ENCODE data around the gene PPP2R5E.

Gene PPP2R5E

DNA sequence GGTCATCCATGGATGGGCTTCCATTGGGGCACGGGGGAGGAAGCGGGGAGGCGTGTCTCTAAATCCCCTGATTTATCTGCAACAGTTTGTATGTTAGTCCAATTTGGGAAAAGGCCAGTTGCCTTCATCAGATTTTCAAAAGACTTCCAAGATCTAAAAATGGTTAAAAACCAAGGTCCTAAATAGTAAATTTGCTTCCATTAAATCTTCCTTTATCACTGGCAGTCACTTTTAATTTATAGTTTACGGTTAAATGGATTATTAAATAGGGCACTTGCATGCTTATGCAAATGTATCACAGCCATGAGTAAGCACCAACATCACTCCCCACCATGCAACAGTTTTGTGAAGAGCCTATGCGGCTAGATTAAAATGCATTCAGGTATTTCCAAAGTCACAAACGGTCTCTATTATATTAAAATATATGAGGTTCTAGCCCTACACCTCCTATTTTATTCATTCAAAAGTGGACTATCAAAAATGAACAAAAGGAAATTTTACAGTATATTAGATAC lies 116.3 kb downstream of the PPP2R5E start:
- Mint-ChIP-seq H3K36me3 (ENCODE audit: low read depth) (peaks cover 6% of the 10 kb centered on the region), H3K4me3 (no peak overlapping the region), H3K4me1 (ENCODE audit: low read depth) (peaks cover 20% of the 10 kb centered on the region), H3K27me3 (no peaks in the 10 kb centered on the region), H3K27ac (no peak overlapping the region), H3K9me3 (no peaks in the 10 kb centered on the region)
- intact Hi-C loops (cut with micrococcal nuclease), result no loop called here

DNA sequence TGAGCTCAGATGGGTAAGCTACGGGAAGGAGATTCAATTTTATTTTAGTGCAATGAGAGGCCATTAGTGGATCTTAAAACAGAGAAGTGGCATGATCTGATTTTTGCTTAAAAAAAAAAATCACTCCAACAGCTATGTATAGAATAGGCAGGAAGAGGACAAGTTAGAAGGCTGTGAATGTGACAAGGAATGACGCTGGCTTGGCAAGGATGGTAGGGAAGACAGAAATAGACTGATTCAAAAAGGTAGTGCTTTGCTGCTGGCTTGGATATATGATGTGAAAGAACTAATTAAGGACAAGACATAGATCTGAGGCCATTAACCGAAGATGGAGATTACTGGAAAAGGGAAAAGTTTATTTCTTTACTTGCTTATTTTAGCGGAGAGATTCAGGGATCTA lies 119.3 kb downstream of the PPP2R5E start:
- Mint-ChIP-seq H3K27me3 (no peaks in the 10 kb centered on the region), H3K4me1 (ENCODE audit: low read depth) (peaks cover 20% of the 10 kb centered on the region), H3K27ac (no peak overlapping the region), H3K4me3 (no peak overlapping the region), H3K36me3 (ENCODE audit: low read depth) (peaks cover 28% of the 10 kb centered on the region), H3K9me3 (no peaks in the 10 kb centered on the region)
- intact Hi-C loops (cut with micrococcal nuclease), result no loop called here

DNA sequence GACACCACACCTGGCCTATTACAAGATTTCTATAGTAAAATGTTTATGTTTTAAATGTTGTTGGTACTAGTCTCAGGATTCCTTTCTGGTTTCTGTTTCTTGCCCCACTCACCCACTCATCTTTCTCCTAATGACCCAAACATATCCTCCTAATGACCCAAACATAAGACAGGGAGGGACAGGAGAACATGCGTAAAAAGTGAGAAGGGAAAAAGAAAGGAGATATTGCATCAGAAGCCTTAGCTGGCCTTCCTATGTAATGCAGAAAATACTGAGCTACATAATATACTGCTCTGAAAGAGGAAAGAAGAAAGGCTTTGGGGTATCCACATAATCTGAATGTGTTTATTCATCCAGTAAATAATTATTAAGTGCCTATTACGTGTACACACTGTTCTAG lies 119.8 kb downstream of the PPP2R5E start:
- no peaks in the 10 kb centered on the region for H3K27me3 Mint-ChIP-seq
- H3K4me1 Mint-ChIP-seq (ENCODE audit: low read depth), result peaks cover 20% of the 10 kb centered on the region
- no peak overlapping the region for H3K27ac Mint-ChIP-seq
- intact Hi-C loops (cut with micrococcal nuclease), result no loop called here
- H3K4me3 Mint-ChIP-seq, result no peak overlapping the region
- H3K9me3 Mint-ChIP-seq, result no peaks in the 10 kb centered on the region
- H3K36me3 Mint-ChIP-seq (ENCODE audit: low read depth), result peaks cover 29% of the 10 kb centered on the region

GRCh38 chr14:63421919-63422318 lies 121.3 kb downstream of the PPP2R5E start:
- Mint-ChIP-seq H3K4me1 (ENCODE audit: low read depth) (peaks cover 14% of the 10 kb centered on the region), H3K4me3 (no peak overlapping the region), H3K36me3 (ENCODE audit: low read depth) (peaks cover 29% of the 10 kb centered on the region), H3K27ac (no peak overlapping the region), H3K9me3 (no peaks in the 10 kb centered on the region), H3K27me3 (no peaks in the 10 kb centered on the region)
- intact Hi-C loops (cut with micrococcal nuclease), result no loop called here

- no peak overlapping the region for H3K4me3 Mint-ChIP-seq
- no peaks in the 10 kb centered on the region for H3K27me3 Mint-ChIP-seq
- H3K9me3 Mint-ChIP-seq, result no peaks in the 10 kb centered on the region
- intact Hi-C loops (cut with micrococcal nuclease), result no loop called here
- no peak overlapping the region for H3K27ac Mint-ChIP-seq
- peaks cover 14% of the 10 kb centered on the region for H3K4me1 Mint-ChIP-seq (ENCODE audit: low read depth)
- H3K36me3 Mint-ChIP-seq (ENCODE audit: low read depth), result peaks cover 29% of the 10 kb centered on the region
These were observed 122.0 kb downstream of the PPP2R5E start for GRCh38 chr14:63421226-63421625.

DNA sequence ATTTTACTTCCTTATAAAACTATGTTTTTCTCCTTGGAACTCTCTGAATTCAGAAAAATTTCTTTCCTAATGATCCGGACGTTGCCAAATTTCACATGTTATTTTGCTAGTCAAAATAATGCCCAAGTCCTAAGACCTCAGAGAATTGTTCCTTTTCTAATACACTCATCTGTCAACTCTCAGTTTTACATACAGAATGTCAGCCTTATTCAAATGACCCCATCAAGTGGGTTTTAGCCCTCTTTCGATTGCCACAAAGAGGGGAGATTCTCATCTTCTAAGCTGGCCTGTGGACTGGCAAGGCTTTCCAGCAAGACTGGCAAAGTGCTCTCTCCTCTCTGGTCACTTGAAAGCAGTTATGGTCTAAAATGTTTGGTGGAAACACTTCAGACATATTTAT lies 125.2 kb downstream of the PPP2R5E start:
- Mint-ChIP-seq H3K9me3 (no peaks in the 10 kb centered on the region), H3K27ac (no peak overlapping the region), H3K36me3 (ENCODE audit: low read depth) (peaks cover 42% of the 10 kb centered on the region), H3K4me1 (ENCODE audit: low read depth) (peaks cover 2% of the 10 kb centered on the region), H3K27me3 (no peaks in the 10 kb centered on the region), H3K4me3 (no peak overlapping the region)
- intact Hi-C loops (cut with micrococcal nuclease), result no loop called here

GRCh38 chr14:63413009-63413408 lies 130.2 kb downstream of the PPP2R5E start:
- Mint-ChIP-seq H3K27me3 (no peaks in the 10 kb centered on the region), H3K27ac (no peak overlapping the region), H3K4me1 (ENCODE audit: low read depth) (no peaks in the 10 kb centered on the region), H3K9me3 (no peaks in the 10 kb centered on the region), H3K4me3 (no peak overlapping the region), H3K36me3 (ENCODE audit: low read depth) (peaks cover 41% of the 10 kb centered on the region)
- intact Hi-C loops (cut with micrococcal nuclease), result no loop called here

- intact Hi-C loops (cut with micrococcal nuclease), result no loop called here
- no peaks in the 10 kb centered on the region for H3K27me3 Mint-ChIP-seq
- H3K27ac Mint-ChIP-seq, result no peak overlapping the region
- H3K4me1 Mint-ChIP-seq (ENCODE audit: low read depth), result no peaks in the 10 kb centered on the region
- no peaks in the 10 kb centered on the region for H3K9me3 Mint-ChIP-seq
- peaks cover 49% of the 10 kb centered on the region for H3K36me3 Mint-ChIP-seq (ENCODE audit: low read depth)
- no peak overlapping the region for H3K4me3 Mint-ChIP-seq
These were observed 136.8 kb downstream of the PPP2R5E start for GRCh38 chr14:63406333-63406732.

- no peaks in the 10 kb centered on the region for H3K9me3 Mint-ChIP-seq
- H3K27me3 Mint-ChIP-seq, result no peaks in the 10 kb centered on the region
- no peak overlapping the region for H3K4me3 Mint-ChIP-seq
- peaks cover 50% of the 10 kb centered on the region for H3K36me3 Mint-ChIP-seq (ENCODE audit: low read depth)
- no peak overlapping the region for H3K27ac Mint-ChIP-seq
- H3K4me1 Mint-ChIP-seq (ENCODE audit: low read depth), result no peaks in the 10 kb centered on the region
- intact Hi-C loops (cut with micrococcal nuclease), result no loop called here
These were observed 137.5 kb downstream of the PPP2R5E start for GRCh38 chr14:63405715-63406114.

GRCh38 chr14:63404906-63405305 lies 138.3 kb downstream of the PPP2R5E start:
- intact Hi-C loops (cut with micrococcal nuclease), result no loop called here
- H3K36me3 Mint-ChIP-seq (ENCODE audit: low read depth), result peaks cover 48% of the 10 kb centered on the region
- no peak overlapping the region for H3K4me3 Mint-ChIP-seq
- H3K4me1 Mint-ChIP-seq (ENCODE audit: low read depth), result no peaks in the 10 kb centered on the region
- no peak overlapping the region for H3K27ac Mint-ChIP-seq
- no peaks in the 10 kb centered on the region for H3K9me3 Mint-ChIP-seq
- H3K27me3 Mint-ChIP-seq, result no peaks in the 10 kb centered on the region

- Mint-ChIP-seq H3K4me1 (ENCODE audit: low read depth) (peaks cover 11% of the 10 kb centered on the region), H3K27me3 (no peaks in the 10 kb centered on the region), H3K27ac (no peak overlapping the region), H3K9me3 (peaks cover 8% of the 10 kb centered on the region), H3K4me3 (no peak overlapping the region), H3K36me3 (ENCODE audit: low read depth) (peaks cover 50% of the 10 kb centered on the region)
- intact Hi-C loops (cut with micrococcal nuclease), result no loop called here
These were observed 141.5 kb downstream of the PPP2R5E start for GRCh38 chr14:63401646-63402045.

GRCh38 chr14:63398952-63399351 lies 144.2 kb downstream of the PPP2R5E start:
- Mint-ChIP-seq H3K27me3 (no peaks in the 10 kb centered on the region), H3K36me3 (ENCODE audit: low read depth) (peaks cover 63% of the 10 kb centered on the region), H3K27ac (no peak overlapping the region), H3K4me1 (ENCODE audit: low read depth) (peaks cover 16% of the 10 kb centered on the region), H3K4me3 (no peak overlapping the region), H3K9me3 (peaks cover 8% of the 10 kb centered on the region)
- intact Hi-C loops (cut with micrococcal nuclease), result no loop called here

- Mint-ChIP-seq H3K4me3 (no peak overlapping the region), H3K9me3 (peaks cover 8% of the 10 kb centered on the region), H3K27ac (no peak overlapping the region), H3K27me3 (no peaks in the 10 kb centered on the region), H3K36me3 (ENCODE audit: low read depth) (peaks cover 71% of the 10 kb centered on the region), H3K4me1 (ENCODE audit: low read depth) (peaks cover 16% of the 10 kb centered on the region)
- intact Hi-C loops (cut with micrococcal nuclease), result no loop called here
These were observed 148.3 kb downstream of the PPP2R5E start for GRCh38 chr14:63394841-63395240.

- H3K27me3 Mint-ChIP-seq, result no peaks in the 10 kb centered on the region
- H3K9me3 Mint-ChIP-seq, result peaks cover 8% of the 10 kb centered on the region
- intact Hi-C loops (cut with micrococcal nuclease), result no loop called here
- peaks cover 16% of the 10 kb centered on the region for H3K4me1 Mint-ChIP-seq (ENCODE audit: low read depth)
- H3K27ac Mint-ChIP-seq, result no peak overlapping the region
- H3K36me3 Mint-ChIP-seq (ENCODE audit: low read depth), result peaks cover 71% of the 10 kb centered on the region
- no peak overlapping the region for H3K4me3 Mint-ChIP-seq
These were observed 148.7 kb downstream of the PPP2R5E start for GRCh38 chr14:63394432-63394831.

DNA sequence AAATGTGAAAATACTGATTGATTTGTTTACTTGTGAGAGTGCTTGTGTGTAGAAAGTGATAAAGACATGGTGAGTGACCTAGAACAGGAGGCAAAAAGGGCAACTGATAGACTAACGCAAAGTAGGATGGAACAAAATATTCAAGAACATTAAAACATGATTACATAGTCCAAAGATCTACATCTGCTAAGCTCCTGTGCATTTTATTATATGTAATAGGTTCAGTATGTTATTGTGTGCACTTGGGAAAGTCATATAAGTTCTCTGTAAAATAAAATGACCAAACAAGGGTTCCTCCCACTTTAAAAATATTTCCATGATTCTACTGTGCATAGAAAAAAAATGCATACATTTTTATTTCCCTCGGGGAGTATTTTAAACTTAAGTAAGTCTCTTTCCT lies 150.2 kb downstream of the PPP2R5E start:
- no peak overlapping the region for H3K27ac Mint-ChIP-seq
- no peak overlapping the region for H3K4me3 Mint-ChIP-seq
- no peaks in the 10 kb centered on the region for H3K27me3 Mint-ChIP-seq
- intact Hi-C loops (cut with micrococcal nuclease), result no loop called here
- no peaks in the 10 kb centered on the region for H3K9me3 Mint-ChIP-seq
- peaks cover 6% of the 10 kb centered on the region for H3K4me1 Mint-ChIP-seq (ENCODE audit: low read depth)
- peaks cover 74% of the 10 kb centered on the region for H3K36me3 Mint-ChIP-seq (ENCODE audit: low read depth)

Data from dendritic cell treated with granulocyte-macrophage colony-stimulating factor and Interleukin-4, amounts not matched to agents 40 ng/mL and 50 ng/mL, for 4 days (primary cell).